ENCODE measurements around the gene NOXA1. TPM values are rescaled to one million over a fixed set of nuclear protein-coding genes. Genes with fewer than 3 reads are reported as not detected.

The NOXA1 gene
- total RNA-seq, 1 donor from 2014 or later, result 1.0 TPM

GRCh38 chr9:137428841-137429545 lies 5.8 kb downstream of the NOXA1 start:
- H3K27ac Mint-ChIP-seq (ENCODE audit: unreplicated experiment), result no peak overlapping the region
- DNase-seq (ENCODE audit: extremely low spot score, unreplicated experiment), result no peak
- no peaks in the 10 kb centered on the region for H3K9me3 Mint-ChIP-seq (ENCODE audit: unreplicated experiment)
- H3K27me3 Mint-ChIP-seq (ENCODE audit: unreplicated experiment), result no peaks in the 10 kb centered on the region
- no peaks in the 10 kb centered on the region for H3K36me3 Mint-ChIP-seq (ENCODE audit: unreplicated experiment)
- peaks cover 5% of the 10 kb centered on the region for H3K4me1 Mint-ChIP-seq (ENCODE audit: unreplicated experiment)
- no peak for TF ChIP-seq CTCF (IDR thresholded peaks at IDR 0.05)
- H3K4me3 Mint-ChIP-seq (ENCODE audit: unreplicated experiment), result no peak overlapping the region

GRCh38 chr9:137429546-137429890 lies 6.3 kb downstream of the NOXA1 start:
- Mint-ChIP-seq H3K4me1 (ENCODE audit: unreplicated experiment) (peaks cover 2% of the 10 kb centered on the region), H3K9me3 (ENCODE audit: unreplicated experiment) (no peaks in the 10 kb centered on the region), H3K27me3 (ENCODE audit: unreplicated experiment) (no peaks in the 10 kb centered on the region), H3K36me3 (ENCODE audit: unreplicated experiment) (no peaks in the 10 kb centered on the region), H3K27ac (ENCODE audit: unreplicated experiment) (no peak overlapping the region), H3K4me3 (ENCODE audit: unreplicated experiment) (no peak overlapping the region)
- TF ChIP-seq CTCF (IDR thresholded peaks at IDR 0.05), result no peak
- no peak for DNase-seq (ENCODE audit: extremely low spot score, unreplicated experiment)

- TF ChIP-seq CTCF (IDR thresholded peaks at IDR 0.05), result no peak
- H3K4me1 Mint-ChIP-seq (ENCODE audit: unreplicated experiment), result no peaks in the 10 kb centered on the region
- no peaks in the 10 kb centered on the region for H3K27me3 Mint-ChIP-seq (ENCODE audit: unreplicated experiment)
- H3K27ac Mint-ChIP-seq (ENCODE audit: unreplicated experiment), result no peak overlapping the region
- H3K4me3 Mint-ChIP-seq (ENCODE audit: unreplicated experiment), result no peak overlapping the region
- no peaks in the 10 kb centered on the region for H3K36me3 Mint-ChIP-seq (ENCODE audit: unreplicated experiment)
- DNase-seq (ENCODE audit: extremely low spot score, unreplicated experiment), result no peak
- H3K9me3 Mint-ChIP-seq (ENCODE audit: unreplicated experiment), result no peaks in the 10 kb centered on the region
Measured at GRCh38 chr9:137429974-137430722, 7.0 kb downstream of the NOXA1 start.

- Mint-ChIP-seq H3K27me3 (ENCODE audit: unreplicated experiment) (no peaks in the 10 kb centered on the region), H3K4me3 (ENCODE audit: unreplicated experiment) (no peak overlapping the region), H3K36me3 (ENCODE audit: unreplicated experiment) (no peaks in the 10 kb centered on the region), H3K27ac (ENCODE audit: unreplicated experiment) (no peak overlapping the region), H3K9me3 (ENCODE audit: unreplicated experiment) (no peaks in the 10 kb centered on the region), H3K4me1 (ENCODE audit: unreplicated experiment) (no peaks in the 10 kb centered on the region)
- no peak for TF ChIP-seq CTCF (IDR thresholded peaks at IDR 0.05)
- no peak for DNase-seq (ENCODE audit: extremely low spot score, unreplicated experiment)
Measured at GRCh38 chr9:137430723-137431415, 7.7 kb downstream of the NOXA1 start.

GRCh38 chr9:137431416-137431931 lies 8.3 kb downstream of the NOXA1 start:
- DNase-seq (ENCODE audit: extremely low spot score, unreplicated experiment), result no peak
- Mint-ChIP-seq H3K27me3 (ENCODE audit: unreplicated experiment) (no peaks in the 10 kb centered on the region), H3K4me3 (ENCODE audit: unreplicated experiment) (no peak overlapping the region), H3K36me3 (ENCODE audit: unreplicated experiment) (no peaks in the 10 kb centered on the region), H3K27ac (ENCODE audit: unreplicated experiment) (no peak overlapping the region), H3K9me3 (ENCODE audit: unreplicated experiment) (no peaks in the 10 kb centered on the region), H3K4me1 (ENCODE audit: unreplicated experiment) (no peaks in the 10 kb centered on the region)
- no peak for TF ChIP-seq CTCF (IDR thresholded peaks at IDR 0.05)

Measured in osteocyte (in vitro differentiated cells).